SK-N-SH treated with all-trans-retinoic acid at 6 μM for 48 hours (cell line): ENCODE data around the gene RBFOX2.

Experiments used
- ARNTL ChIP-seq: fragments of 450-650 bp; formaldehyde crosslinking; IDR thresholded peaks from 2 replicates; pipeline ENCODE4 v1.5.0; 2020; ENCODE audit warnings: low read depth, mild to moderate bottlenecking, moderate library complexity, borderline replicate concordance
- ESRRG ChIP-seq: fragments of 250-450 bp; sonication (Bioruptor Pico); IDR thresholded peaks from 2 replicates; pipeline ENCODE4 v1.6.1; 2021; ENCODE audit warnings: mild to moderate bottlenecking
- ZFP3 ChIP-seq: fragments of 250-450 bp; sonication (Bioruptor Pico); IDR thresholded peaks from 2 replicates; pipeline ENCODE4 v1.5.0; 2020; ENCODE audit warnings: mild to moderate bottlenecking, moderate library complexity
- TF ChIP-seq, protein P1 (sequence below): fragments of 250-450 bp; sonication (Bioruptor Pico); IDR thresholded peaks from 2 replicates; pipeline ENCODE4 v1.8.0; 2020; ENCODE audit warnings: mild to moderate bottlenecking, moderate library complexity, borderline replicate concordance
- TF ChIP-seq, protein P2 (sequence below): fragments of 250-450 bp; sonication (Bioruptor Pico); IDR thresholded peaks from 2 replicates; pipeline ENCODE4 v1.5.0; 2020; ENCODE audit warnings: mild to moderate bottlenecking, moderate library complexity
- TF ChIP-seq, protein P3 (sequence below): fragments of 250-450 bp; sonication (Bioruptor Pico); IDR thresholded peaks from 2 replicates; pipeline ENCODE4 v1.5.1; 2021; ENCODE audit warnings: mild to moderate bottlenecking, moderate library complexity

DNA sequence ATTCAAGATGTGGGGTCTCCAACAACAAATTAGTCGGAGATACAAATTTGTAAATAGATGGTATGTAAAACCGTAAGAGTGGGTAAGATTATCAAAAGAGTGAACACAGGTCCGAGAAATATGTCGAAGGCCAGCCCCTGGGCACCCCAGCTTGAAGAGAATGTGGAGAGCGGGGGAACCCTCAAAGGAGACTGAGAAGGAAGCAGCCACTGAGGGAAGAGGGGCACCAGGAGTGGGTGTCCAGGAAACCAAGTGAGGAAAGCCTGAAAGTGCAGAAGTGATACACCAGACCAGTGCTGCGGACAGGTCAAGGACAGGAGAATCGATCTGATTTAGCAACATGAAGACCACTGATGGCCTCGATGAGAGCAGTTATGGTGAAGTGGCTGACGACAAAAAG, 296.5 kb downstream of the RBFOX2 start:
- TF ChIP-seq, protein P1, sequence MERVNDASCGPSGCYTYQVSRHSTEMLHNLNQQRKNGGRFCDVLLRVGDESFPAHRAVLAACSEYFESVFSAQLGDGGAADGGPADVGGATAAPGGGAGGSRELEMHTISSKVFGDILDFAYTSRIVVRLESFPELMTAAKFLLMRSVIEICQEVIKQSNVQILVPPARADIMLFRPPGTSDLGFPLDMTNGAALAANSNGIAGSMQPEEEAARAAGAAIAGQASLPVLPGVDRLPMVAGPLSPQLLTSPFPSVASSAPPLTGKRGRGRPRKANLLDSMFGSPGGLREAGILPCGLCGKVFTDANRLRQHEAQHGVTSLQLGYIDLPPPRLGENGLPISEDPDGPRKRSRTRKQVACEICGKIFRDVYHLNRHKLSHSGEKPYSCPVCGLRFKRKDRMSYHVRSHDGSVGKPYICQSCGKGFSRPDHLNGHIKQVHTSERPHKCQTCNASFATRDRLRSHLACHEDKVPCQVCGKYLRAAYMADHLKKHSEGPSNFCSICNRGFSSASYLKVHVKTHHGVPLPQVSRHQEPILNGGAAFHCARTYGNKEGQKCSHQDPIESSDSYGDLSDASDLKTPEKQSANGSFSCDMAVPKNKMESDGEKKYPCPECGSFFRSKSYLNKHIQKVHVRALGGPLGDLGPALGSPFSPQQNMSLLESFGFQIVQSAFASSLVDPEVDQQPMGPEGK (CRISPR knock-in tag), result no peak
- TF ChIP-seq ARNTL (CRISPR knock-in tag), result no peak
- no peak for TF ChIP-seq ZFP3 (CRISPR knock-in tag)
- TF ChIP-seq, protein P2, sequence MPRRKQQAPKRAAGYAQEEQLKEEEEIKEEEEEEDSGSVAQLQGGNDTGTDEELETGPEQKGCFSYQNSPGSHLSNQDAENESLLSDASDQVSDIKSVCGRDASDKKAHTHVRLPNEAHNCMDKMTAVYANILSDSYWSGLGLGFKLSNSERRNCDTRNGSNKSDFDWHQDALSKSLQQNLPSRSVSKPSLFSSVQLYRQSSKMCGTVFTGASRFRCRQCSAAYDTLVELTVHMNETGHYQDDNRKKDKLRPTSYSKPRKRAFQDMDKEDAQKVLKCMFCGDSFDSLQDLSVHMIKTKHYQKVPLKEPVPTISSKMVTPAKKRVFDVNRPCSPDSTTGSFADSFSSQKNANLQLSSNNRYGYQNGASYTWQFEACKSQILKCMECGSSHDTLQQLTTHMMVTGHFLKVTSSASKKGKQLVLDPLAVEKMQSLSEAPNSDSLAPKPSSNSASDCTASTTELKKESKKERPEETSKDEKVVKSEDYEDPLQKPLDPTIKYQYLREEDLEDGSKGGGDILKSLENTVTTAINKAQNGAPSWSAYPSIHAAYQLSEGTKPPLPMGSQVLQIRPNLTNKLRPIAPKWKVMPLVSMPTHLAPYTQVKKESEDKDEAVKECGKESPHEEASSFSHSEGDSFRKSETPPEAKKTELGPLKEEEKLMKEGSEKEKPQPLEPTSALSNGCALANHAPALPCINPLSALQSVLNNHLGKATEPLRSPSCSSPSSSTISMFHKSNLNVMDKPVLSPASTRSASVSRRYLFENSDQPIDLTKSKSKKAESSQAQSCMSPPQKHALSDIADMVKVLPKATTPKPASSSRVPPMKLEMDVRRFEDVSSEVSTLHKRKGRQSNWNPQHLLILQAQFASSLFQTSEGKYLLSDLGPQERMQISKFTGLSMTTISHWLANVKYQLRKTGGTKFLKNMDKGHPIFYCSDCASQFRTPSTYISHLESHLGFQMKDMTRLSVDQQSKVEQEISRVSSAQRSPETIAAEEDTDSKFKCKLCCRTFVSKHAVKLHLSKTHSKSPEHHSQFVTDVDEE (CRISPR knock-in tag), result no peak
- TF ChIP-seq, protein P3, sequence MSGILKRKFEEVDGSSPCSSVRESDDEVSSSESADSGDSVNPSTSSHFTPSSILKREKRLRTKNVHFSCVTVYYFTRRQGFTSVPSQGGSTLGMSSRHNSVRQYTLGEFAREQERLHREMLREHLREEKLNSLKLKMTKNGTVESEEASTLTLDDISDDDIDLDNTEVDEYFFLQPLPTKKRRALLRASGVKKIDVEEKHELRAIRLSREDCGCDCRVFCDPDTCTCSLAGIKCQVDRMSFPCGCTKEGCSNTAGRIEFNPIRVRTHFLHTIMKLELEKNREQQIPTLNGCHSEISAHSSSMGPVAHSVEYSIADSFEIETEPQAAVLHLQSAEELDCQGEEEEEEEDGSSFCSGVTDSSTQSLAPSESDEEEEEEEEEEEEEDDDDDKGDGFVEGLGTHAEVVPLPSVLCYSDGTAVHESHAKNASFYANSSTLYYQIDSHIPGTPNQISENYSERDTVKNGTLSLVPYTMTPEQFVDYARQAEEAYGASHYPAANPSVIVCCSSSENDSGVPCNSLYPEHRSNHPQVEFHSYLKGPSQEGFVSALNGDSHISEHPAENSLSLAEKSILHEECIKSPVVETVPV, result no peak
- no peak for TF ChIP-seq ESRRG (CRISPR knock-in tag)
